Activated T-cell treated with anti-CD3 and anti-CD28 coated beads for 4 hours (primary cell): ENCODE measurements around the gene HOXA10.
A peak's percentile ranks its signal among the peaks of the same experiment; 100 is the strongest.

Source experiments
- DNase-seq: peaks from one replicate; pipeline ENCODE4 v3.0.0-alpha.2; 2020

Gene HOXA10

DNA sequence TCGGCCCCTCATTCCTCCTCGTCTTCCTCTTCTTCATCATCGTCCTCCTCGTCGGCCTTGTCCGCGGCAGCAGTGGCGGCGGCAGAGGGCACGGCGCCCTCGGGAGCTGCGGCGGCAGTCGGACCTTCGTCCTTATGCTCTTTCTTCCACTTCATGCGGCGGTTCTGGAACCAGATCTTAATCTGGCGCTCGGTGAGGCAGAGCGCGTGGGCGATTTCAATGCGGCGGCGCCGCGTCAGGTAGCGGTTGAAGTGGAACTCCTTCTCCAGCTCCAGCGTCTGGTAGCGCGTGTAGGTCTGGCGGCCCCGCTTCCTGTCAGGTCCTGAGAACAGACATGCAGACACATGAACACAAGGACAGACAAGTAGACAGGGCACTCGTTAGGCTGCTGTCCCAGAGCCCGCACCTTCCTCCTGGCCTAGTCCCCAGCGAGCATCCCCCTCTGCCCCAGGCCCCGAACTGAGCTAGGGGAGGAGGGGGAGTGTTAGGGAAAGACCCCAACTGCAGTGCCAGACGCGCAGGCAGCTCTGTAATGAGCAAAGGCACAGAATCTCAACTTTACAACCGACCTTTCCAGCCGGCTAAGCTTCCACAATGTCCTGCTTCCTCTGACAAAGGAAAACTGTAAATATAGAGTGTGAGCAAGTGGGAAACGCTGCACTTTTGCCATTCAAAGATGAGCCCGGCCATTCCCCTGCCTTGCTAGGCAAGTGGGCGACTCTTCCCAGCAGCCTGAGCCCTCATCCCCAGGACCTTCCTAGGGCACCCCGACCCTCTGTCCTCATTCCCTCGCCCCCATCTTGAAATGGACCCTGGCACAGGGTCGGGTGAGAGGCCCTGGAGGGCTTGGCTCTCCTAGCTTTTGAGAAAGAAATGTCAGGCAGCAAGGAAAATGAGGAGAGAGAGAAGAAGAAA lies 19.0 kb downstream of the HOXA10 start:
- peak; percentile 47 for DNase-seq

DNA sequence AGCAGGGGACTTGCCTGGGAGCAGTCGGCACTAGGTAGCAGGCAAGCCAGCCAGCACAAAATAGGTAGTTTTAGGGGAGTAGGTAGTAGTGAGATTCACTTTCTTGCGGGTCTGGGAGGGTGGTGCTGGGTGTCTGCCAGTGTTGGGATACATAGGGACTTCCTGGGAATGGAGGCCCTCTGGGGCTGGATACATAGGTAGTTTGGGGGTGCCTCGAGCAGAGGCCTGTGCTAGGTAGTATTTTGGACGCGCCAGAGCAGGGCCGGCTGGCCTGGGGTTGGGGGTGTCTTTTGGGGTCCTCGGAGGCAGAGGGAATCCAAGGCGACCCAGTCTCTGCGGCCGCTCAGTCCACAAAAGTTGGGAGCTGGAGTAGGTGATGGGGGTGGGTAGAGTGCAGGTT lies 19.8 kb downstream of the HOXA10 start:
- DNase-seq = no peak

DNA sequence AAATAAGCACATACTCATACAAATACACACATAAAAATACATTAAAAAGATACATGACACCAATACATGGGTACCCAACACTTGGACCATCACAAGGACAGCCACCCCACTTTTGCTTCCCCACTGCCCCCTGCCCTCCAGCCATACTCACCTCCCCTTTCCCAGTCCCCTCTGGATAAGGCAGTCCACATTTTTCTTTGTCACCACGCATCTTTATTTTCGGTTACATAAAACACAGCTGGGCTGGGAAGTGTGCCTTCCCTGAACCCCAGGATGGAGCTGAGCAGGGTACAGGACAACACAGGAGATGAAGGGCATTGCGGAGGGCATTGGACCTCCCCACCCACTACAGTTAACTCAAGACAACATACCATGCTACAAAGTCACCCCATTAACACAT lies 20.6 kb downstream of the HOXA10 start:
- DNase-seq = no peak

DNA sequence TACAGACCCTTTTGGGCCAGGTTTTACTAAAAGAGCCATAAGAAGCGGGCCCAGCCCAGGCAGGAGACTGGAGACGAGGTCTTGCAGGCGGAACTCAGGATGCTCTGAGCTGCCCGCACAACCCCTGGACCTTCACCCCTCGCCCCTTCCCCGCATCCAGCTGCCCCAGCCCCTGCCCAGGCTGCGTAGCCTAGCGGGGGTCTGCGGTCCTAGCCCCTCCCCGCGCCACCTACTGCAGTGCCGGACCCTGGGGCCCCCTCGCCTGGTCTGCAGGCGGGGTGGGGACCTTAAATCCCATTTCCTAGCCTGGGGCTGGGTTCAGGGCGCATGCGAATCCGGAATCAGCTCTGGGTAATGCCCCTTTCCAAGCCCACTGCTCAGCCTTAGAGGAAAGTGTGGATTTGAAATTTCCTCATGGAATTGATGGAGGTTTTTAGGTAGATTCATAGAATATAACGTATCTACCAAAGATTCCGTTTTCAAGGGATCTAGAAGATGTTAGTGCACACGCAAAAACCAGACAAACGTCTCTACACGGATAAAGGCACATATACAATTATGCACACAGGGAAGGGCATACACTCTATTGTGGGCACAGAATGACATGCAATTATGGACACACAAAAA lies 21.2 kb downstream of the HOXA10 start:
- DNase-seq = no peak

DNA sequence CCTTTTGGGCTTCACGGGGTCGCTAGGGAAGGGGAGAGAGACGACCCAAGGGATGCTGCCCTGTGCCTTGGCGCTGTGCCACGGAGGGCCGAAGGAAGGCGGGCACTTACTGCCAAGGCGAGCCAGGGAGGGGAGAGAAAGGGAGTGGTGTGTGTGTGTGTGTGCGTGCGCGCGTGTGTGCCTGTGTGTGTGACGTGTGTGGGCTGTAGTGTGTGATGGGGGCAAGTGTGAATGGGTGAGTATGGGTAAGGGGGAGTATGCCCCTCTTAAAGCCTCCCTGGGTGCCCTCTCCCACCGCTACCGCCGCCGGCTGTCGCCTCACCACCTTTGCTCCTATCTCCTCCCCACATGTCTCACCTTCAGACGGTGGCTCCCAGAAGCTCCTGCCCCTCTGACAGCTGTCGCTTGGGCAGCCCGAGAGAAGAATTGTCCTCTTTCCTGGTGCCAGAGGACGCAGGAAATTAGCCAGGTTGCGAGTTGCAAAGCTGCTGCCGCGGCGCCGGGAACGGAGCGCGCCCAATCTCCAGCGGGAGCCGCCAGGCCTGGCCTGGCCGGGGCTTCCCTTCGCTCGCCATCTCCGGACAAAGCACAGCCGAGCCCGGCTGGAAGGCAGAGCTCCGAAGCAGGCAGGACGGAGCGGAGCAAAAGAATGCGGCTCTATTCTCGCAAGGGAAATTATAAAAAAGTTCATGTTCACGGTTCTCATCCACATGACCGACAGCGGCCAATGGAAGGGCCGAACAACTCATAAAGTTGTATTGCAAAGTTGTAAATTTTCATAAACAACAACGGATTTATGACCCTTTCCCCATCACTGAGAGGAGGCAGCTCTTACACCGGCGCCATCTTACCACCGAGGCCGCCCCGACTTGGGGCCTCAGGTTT lies 21.9 kb downstream of the HOXA10 start, which contains the start of gene HOXA3:
TSS of gene HOXA3 (minus strand) at position 653 of the 885 bp plus-strand sequence. CDS start 41,943 bp downstream, outside the sequence.
- no peak for DNase-seq

DNA sequence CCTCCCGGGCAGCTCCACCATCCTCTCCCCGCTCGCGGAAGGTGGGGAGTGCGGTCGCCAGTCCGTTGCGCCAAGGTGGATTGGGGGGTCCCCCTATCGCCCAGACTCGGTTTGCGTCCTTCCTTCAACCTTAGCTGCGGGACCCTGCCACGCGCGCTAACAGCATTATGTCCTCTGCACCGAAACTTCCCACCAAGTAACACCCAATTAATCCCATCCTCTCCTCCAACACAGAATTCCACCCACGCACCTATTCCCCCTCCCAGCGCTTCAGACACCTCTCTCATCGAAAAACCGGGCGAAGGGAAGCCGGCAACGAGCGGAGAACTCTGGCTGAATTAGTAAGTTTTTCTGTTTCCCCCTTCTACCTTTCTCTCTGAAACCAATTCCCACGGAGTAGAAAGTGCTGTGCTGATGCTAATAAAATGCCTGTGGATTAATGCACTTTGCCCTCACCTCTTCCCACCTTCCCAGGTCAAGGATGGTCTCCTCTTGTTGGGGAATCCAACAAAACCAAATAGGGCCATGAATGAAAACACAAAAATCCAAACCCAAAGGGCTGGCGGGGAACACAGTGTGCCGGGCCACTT lies 22.7 kb downstream of the HOXA10 start:
- no peak for DNase-seq

DNA sequence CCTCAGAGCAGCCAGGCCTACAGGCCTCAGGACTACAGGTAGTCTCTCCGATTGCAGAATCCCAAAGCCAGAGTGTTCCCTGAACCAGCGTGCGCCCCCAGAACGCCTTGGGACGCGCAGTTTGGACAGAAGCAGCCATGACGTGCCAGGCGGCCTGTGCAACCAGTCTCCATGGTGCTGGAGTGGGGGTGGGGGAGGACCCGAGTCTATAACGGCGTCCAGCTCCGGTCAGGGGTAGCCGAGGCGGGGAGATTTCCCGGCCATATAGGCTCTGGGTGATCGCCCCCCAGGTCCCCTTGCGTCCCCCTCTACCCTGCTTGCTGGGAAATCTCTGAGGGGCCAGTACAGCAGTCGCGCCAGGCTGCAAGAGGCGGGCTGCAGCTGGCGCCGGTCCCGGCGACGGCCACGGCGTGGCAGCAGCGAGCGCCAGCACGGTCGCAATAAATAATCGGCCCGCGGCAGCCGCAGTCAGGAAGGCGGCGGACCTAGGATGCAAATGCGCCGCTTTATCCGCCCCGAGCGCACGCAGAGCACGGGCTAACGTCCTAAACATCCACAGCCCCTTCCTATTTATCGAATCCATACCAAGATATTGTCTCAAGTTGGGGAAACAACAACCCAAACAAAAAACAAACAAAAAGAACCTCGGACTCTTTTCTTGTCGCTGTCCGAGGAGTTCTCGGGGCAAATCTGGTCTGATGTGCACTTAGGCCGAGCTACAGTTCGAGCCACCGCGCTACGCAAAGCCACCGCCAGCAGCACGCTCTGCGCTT lies 23.4 kb downstream of the HOXA10 start:
- DNase-seq = no peak

DNA sequence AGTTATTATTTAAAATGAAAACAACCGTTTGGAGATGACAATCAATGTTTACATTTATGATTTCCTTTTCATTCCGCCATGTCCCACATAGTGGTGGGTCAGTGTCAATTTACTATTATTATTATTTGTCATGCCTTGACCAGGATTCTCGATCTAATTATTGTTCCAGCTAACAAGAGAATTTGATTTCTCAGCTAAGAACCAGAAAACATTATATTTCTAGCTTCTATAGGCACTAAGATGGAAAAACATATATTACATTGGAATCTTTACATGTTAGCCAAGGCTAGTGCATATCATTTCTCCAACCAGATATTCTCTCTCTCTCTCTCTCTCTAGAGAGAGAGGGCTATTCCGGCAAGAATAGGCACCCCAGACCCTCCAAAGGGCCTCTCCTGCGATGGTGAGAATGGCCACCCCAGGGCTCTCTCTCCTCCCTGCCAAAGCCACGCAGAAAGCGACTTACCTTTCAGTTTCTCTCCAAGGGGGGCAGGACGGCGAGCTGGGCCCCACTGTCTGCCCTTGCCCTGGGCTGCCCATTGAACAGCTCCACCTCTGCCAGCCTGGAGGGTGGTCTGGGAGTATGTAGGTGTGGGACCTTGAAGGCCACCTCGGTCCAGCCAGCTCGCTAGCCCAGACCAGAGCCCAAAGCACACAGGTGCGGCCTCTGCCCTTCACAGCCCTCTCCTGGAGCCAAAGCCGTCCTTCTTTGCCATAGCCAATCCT lies 24.1 kb downstream of the HOXA10 start:
- DNase-seq = no peak

DNA sequence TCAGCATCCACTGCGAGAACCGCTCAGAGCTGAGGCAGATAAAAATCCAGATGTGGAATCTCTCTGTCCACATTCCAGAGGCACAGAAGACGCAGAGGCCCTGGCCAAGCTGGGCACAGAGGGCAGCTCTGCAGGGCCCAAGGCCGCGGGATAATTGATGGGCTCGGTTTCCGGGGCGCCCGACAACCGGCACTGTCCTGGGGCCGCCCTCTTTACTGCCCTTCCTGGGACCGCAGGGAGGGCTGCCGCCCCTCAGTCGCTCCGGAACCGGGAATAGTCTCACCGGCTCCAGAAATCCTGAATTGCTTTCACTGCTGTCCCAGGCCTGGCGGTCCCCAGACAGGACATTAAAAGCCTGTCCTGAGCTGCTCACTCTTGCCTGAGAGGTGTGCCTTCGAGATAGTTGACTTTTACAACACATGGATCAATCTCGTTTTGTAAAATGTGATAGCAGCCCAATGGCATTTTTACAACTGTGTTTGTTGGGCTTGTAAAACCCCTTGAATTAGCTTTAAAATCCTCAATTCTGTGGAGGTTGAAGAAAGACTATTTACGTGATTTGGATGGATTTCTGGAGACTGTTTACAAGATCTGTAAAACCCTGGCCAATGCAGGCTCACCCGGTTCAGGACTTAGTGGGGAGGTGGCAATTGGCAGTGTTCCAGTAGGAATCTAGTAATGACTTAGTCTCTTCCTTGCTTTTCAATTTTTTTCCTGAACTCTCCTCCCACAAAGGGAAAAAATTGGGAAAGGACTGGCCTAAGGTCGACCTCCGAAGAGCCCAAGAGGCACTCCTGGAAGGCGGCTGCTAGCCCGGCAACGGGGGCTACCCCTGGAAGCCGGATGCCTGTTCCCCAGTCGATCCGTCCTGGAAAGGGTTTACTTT lies 25.1 kb downstream of the HOXA10 start:
- no peak for DNase-seq

DNA sequence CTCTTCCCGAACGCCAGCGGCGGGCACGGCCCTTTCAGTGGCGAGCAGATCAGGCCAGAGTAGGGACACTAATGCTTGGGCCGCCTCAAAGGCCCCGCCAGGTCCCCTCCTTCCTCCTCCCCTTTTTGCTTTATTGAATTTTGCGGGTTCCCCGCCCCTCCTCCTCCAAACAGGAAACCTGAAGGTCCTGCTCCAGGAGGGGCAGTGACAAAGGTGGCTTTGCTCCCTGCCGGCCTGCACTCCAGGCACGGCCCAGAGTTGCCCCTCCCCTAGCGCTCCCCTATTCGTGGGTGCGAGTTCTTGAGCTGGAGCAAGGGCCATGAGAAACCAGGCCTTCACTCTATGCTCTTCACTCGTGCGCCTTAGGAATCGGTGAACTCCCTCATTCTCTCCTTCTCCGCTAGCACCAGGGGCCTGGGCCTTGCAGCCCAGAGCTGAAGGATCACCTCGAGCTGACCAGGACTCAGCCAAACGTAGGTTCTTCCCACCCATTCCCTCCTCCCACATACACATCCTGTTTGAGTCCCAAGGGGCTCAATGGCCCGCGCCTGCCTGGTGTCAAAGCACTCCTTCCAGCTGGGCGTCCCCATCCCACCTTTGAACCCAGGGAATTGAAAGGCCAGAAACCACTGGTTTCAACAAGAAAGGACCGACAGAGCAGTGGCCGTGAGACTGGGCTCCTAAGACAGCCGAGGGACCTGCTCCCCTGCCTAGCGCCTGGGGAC lies 25.9 kb downstream of the HOXA10 start:
- no peak for DNase-seq

DNA sequence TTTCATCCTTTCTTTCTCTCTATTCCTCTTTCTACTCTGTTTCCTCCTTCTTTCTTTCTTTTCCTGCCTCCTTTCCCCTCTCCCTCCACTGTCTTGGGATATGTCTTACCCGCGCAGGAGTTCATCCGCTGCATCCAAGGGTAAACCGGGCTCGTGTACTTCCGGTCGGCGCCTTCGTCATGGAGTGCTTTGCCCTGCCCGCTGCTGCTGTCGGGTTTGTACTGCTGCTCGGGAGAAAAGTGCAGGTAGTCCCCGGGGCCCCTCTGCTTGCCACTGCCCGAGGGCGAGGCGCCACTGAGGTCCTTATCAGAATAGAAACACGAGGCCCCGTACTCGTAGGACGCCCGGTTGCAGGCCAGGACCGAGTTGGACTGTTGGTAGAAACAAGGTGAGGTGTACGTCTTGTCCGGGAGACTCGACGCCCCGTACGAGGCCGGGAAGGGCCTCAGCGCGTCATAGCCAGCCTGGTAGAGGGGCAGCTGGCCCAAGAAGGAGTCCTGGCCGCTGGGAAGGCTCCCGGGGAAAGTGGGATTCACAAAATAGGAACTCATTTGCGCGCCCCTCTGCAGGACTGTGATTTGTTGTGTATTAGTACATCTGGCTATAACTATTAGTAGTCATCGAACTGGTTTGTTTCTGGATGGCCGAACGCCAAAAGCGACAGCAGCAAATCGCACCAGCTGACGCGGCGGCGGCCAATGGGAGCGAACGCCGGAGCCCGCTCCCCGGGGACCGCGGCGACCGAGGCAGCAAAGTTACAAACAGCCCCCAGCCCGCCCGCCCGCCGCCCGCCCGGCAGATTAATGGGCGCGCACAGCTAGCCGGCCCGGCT lies 26.7 kb downstream of the HOXA10 start, which contains the start of gene HOXA6:
TSS of gene HOXA6 (minus strand) at position 576 of the 832 bp plus-strand sequence. CDS start at position 551, 25 bp downstream.
- no peak for DNase-seq

DNA sequence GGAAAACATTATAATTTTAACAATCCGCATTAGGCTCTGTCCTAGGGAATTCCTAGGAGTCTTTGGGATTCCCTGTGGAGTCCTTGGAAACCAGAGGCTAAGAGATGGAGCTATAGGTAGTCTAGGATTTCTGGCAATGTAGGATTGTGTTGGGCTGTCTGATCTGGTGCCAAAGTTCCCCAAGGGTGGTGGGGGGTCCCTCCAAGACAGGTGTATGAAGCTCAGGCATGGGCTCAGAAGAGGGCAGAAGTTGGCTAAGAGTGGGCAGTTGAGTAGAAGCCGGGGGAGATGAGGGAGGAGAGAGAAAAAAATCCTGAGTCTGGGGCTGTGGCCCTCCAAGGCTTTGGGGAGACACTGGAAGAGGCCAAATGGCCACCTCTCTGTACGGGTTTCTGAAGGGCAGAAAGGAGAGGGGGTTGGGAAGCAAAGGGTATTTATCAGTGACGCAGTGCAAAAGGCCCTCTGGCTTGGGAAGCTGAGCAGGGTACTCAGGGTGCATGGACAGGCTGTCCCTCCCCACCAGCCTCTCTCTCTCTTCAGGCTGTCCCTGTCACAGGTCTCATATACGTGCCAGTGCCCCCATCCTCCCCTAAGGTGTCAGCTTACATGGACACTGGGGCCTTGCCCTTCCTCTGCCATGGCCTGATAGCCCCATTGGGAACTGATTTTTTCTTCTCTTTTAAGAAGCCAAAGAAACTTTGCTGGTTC lies 27.5 kb downstream of the HOXA10 start:
- no peak for DNase-seq

DNA sequence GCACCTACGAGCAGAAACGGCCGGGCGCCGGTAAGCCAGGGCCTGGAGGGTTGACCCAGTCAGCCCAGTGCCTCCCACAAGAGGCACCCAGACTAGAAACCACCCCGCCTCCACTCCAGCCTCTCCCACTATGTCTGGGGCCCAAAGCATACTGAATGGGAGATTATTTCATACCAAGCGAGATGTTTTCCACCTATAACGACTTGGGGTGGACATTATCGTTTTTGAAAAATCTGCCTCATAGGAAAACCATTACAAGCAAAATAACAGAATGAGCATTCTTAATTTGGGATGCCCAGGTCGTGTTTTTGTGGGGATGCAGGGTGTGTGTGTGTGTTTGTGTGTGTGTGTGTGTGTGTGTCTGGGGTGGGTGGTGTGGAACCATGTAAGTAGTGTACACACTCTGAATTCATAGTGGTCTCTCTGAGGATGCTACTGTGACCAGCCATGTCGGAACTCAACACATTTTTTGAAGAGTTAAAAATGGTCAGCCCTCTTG lies 28.2 kb downstream of the HOXA10 start:
- DNase-seq = no peak

DNA sequence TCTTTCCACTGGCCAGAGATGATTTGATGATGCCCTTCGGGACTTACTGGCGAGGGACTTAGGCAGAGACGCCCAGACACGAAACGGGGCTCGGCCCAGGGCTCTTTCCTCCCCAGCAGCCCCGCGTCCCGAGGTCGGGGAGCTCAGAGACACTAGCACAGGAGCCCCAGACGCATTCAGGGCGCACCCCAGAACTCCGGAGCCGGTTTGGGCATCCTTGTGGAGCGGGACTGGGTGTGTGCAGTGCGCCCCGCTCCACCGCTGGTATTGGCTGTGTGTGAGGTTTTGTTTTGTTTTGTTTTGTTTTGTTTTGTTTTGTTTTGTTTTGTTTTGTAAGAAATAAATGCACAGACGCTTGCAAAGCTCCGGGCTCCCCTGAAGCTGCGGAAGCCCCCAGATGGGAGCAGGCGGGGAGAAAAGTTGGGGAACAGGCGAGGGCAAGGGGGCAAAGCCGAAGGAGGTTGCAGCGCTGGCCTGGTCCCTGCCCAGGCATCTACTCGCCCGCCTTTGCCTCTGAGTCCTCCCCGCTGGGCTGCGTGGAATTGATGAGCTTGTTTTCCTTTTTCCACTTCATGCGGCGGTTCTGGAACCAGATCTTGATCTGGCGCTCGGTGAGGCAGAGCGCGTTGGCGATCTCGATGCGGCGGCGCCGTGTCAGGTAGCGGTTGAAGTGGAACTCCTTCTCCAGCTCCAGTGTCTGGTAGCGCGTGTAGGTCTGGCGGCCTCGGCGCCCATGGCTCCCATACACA lies 28.8 kb downstream of the HOXA10 start:
- DNase-seq = no peak

DNA sequence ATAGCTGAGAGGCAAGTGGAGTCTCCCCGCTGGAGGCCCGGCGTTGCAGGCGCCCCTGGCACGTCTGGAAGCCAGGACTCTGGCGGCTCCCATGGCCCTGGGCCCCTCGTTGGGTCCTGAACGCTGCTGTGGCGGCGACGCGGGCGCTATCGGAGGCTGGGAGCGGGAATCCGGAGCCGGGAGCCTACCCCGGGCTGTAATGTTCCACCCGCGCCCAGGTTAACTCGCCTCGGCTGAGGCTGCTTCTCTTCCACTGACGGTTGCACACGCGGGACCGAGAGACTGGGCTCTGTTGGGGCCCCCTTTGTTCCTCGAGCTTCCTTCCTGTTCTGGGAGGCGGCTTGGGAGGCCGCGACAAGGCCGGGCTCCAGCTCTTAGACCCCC lies 29.3 kb downstream of the HOXA10 start:
- no peak for DNase-seq

DNA sequence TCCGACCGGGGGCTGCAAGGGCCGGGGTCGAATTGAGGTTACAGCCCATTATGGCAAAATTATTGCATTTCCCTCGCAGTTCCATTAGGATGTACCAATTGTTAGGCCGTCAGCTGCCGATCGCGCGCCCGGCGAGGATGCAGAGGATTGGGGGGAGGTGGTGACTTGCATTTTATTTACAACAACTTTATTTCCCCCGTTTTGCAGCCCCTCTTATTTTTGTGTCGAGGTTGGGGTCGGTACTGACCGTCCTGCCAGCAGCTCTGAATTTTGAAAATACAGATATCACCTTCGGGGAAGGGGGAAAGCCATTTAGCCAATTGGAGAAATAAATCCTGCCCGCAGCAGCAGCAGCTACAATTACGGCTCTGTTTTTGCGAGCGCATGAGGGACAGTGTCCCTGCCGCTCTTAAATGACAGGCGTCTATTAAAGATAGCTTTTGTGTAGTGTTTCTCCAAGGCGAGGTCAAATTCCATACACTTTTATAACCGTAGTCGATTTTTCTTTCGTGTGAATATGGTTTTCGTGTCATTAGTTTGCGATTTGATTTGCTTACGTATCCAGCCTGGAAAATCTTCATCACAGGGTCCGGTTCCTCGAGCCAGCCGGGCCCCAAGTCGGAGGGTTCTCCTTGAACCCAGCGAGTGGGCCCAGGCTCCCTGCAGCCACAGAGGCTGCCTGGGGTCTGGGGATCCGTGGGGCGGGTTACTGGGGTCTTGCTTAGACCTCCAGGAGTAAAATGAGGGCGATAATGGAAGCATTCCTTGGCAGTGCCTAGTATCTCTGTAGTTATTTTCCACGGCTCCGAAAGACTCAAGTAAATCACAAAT lies 30.0 kb downstream of the HOXA10 start:
- no peak for DNase-seq
